GM18505 (cell line): ENCODE measurements around the gene BMS1.
"Not testable (repeated sequence)": the region's sequence is repeated elsewhere in the genome, so short reads cannot be mapped to it uniquely, and the experiment has no call there.

ENCODE experiments used
- ATAC-seq: cut with Tn5 transposase; IDR thresholded peaks from one replicate; pipeline ENCODE4 v1.9.1; 2021; ENCODE audit not compliant: unreplicated experiment
- POLR2A ChIP-seq: IDR thresholded peaks from 4 replicates; pipeline ENCODE4 v1.6.1; 2011; ENCODE audit warnings: borderline replicate concordance; ENCODE audit not compliant: insufficient read depth, insufficient read length; ENCODE audit errors: extremely low read depth

BMS1 gene

DNA sequence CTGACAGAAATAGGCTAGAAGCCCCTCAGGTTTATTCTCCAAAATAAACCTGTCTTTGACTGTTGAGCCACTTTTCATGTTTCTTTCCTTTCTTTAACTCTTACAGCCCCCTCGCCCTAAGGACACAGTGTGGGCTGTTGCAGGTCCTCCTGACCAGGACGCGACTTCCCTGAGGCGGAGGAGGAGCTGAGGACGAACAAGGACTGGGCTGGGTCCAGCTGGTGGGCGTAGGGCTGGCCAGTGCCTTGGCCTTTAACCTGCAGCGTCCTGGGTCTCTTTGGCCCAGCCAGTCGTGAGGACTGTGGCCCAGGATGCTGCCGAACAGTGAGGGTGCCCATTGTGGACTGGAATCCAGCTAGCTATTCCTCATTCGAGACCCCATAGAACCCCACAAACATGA lies 13.4 kb upstream of the BMS1 start:
- no peak for TF ChIP-seq POLR2A
- ATAC-seq = no peak

DNA sequence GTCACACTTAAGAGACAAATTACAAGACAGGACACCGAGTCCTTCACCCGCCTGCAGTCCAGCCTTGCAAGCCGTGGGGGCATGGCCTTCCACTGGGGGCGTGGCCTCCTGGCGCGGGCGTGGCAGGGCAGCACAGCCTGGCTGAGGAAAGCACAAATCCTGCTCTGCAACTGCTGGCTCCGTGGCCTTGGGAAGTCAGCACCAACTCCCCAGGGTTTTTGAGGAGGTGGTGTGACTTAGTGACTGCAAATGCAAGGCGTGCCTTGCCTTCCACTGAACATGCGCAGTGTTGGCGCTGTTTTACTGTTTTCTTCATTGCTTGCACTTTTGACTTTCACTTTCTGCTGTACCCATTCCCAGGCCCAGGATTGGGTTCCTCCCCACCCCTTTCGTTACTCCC lies 12.9 kb upstream of the BMS1 start:
- no peak for TF ChIP-seq POLR2A
- ATAC-seq = no peak

DNA sequence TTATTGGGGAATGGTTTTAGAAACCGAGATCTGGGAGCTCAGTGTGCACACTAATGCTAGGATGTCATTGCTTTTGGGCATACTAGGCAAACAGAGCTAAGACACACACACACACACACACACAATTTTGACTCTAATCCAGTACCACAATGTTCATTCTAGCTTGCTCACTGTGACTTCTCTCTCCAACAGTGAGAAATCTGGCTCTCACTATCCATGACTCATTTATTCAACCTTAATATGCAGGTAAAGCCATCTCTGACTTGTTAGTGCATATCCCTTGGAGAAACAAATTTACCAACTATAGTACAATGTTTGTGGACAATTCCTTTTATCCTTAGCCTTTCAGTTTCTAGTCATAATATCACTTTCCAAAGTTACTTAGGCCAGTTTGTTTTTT lies 5.9 kb upstream of the BMS1 start:
- TF ChIP-seq POLR2A = no peak
- no peak for ATAC-seq

DNA sequence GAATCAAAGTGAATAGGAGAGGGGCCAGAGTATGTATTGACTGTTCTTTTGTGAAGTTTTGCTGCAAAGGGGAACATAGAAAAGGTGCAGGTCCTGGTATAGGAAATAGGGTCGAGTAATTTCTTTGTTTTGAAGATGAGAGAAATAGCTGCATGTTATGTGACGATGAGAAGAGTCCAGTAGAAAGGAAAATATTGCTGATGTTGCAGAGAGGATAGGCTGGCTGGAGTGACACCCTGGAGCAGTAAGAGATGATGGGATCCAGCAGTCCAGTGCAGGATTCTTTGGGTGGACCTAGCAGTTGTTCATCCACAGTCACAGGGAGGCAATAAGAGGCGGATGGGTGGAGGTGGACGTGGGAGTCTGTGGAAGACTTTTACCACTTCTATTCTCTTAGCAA lies 2.1 kb upstream of the BMS1 start:
- ATAC-seq = no peak
- no peak for TF ChIP-seq POLR2A

DNA sequence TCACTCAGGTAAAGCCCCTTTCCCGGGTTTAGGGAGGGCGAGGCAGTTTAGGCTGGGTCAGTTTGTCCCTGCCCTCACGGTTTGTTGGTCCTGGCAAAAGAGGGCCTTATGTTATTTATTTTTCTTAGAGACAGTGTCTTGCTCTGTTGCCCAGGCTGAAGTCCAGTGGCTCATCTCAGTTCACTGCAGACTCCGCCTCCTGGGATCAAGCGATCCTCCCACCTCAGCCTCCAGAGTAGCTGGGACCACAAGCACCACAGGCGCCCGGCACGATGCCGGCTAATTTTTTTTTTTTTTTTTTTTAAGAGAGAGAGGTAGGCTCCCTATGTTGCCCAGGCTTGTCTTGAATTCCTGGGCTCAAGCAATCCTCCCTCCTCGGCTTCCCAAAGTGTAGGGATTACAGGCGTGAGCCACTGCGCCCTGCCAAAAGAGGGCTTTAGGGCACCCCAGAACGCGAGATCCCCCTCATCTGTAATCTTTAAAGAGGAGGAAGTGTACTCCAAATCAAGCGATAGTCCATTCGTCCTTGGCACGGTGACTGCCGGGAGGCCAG lies 626 bp upstream of the BMS1 start:
- no peak for ATAC-seq
- no peak for TF ChIP-seq POLR2A

DNA sequence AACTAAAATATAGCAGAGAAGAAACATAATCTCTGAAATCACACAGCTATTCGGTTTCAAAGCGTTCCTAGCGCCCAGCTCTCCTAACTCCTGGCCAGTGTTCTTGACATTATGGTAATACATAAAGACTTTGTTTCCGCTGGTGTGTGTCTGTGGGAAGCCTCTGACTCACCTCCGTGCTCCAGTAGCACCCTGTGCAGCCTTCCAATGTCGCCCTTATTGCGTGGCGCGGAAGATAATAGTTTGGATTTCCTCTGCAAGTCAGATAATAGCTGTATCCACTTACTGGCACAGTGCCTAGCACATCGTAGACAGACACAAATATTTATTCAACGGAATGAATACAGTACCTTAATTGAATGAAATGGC lies 570 bp downstream of the BMS1 start:
- peak; percentile 1 for ATAC-seq
- TF ChIP-seq POLR2A = no peak

DNA sequence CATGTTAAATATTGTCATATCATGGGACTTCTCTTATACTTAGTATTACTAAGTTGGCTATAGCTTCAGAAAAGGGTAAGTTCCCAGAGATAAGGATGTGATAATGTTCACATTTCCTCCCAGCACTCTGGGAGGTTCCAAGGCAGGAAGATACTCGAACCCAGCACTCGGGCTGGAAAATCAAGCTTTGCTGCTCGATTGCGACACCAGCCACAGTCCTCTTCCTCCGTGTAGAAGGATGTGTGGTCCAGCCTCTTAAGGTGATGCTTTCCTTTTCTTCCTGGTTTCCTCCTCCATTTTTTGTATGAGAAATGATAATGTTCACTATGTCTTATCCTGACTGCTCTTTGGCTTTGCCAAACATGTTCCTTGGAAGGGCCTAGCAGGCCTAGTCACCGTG lies 3.2 kb downstream of the BMS1 start:
- no peak for ATAC-seq
- no peak for TF ChIP-seq POLR2A

DNA sequence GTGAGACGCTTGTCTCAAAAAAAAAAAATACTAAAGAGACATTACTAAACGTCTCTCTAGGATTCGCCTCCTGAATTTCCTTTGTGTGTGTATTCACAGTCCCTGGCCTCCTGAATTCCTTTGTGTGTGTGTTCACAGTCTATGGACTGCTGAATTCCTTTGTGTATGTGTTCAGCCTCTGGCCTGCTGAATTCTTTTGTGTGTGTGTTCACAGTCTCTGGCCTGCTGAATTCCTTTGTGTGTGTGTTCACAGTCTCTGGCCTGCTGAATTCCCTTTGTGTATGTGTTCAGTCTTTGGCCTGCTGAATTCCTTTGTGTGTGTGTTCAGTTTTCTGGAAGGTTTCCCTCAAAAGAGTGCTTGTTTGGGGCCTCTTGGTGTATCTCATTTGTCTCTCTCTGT lies 8.2 kb downstream of the BMS1 start:
- no peak for TF ChIP-seq POLR2A
- ATAC-seq = no peak

DNA sequence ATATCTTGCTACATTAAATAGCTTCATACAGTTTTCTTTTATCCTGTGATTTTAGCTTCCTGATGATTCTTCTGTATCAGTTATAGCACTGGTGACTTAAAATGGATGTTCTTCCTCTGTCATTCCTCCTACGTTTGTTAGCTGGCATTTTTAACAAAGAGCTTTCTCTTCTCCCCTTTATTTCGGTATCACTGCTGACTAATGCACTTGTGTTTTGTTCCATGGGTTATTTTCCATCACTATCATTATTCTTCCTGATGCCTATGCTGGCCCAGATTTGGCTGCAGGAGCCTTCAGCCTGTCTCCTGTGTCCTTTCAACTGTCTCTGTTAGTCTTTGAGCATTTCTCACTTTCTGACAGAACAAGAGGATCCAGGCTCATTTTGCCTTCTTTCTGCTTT lies 13.1 kb downstream of the BMS1 start:
- no peak for ATAC-seq
- no peak for TF ChIP-seq POLR2A

DNA sequence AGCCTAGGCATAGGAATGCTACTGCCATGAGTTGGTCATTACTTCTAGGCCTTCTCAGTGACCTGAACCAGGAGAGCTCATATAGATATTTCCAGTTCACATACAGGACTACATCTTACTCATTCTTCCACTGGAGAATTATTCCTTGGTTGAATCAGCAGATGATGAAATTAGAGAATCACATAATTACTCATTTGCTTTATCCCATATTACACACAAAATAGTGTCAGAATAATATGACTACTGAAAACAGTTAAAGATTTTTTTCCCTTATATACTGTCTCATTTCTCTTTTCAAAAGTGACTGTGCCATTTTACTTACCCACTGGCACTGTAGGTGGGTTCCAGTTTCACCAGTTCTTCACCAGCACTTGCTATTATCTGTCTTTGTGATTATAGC lies 18.5 kb downstream of the BMS1 start:
- ATAC-seq = no peak
- no peak for TF ChIP-seq POLR2A

DNA sequence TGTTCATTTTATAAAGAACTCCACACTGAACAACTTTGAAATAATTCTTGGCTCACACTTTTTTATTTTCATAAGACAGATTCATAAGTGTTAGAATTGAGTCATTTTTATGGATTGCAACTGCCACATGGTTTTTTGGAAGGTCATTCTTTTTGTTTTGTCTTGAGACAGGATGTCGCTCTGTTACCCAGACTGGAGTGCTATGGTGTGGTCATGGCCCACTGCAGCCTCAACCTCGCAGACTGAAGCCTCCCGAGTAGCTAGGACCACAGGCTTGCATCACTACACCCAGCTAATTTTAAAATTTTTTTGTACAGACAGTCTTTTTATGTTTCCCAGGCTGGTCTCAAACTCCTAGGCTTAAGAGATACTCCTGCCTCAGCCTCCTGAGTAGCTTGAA lies 20.3 kb downstream of the BMS1 start:
- TF ChIP-seq POLR2A = no peak
- no peak for ATAC-seq

DNA sequence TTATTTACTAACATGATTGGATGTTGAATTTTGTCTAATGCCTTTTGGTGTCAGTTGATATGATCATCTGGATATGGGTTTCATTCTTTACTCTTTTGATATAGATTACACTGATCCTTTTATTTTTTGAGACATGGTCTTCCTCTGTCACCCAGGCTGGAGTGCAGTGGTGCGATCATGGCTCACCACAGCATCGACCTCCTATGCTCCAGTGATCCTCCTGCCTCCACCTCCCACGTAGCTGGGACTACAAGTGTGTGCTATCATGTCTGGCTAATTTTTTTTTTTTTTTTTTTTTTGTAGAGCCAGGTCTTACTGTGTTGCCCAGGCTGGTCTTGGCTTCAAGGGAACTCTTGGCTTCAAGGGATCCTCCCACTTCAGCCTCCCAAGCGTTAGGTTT lies 27.1 kb downstream of the BMS1 start:
- no peak for TF ChIP-seq POLR2A
- peak; percentile 75 for ATAC-seq

DNA sequence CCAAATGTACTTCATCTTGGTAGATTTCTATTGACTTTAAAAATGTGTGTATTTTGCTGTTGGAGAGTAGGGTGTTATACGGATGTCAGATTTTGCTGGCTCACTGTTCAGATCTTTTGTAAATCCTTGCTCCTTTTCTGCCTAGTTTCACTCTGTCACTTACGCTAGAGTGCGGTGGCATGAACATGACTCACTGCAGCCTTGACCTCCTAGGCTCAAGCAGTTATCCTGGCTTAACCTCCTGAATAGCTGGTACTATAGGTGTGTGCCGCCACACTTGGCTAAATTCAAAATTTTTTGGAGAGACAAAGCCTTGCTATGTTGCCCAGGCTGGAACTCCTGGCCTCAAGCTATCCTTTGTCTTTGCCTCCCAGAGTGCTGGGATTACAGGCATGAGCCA lies 29.4 kb downstream of the BMS1 start:
- no peak for ATAC-seq
- TF ChIP-seq POLR2A = no peak

DNA sequence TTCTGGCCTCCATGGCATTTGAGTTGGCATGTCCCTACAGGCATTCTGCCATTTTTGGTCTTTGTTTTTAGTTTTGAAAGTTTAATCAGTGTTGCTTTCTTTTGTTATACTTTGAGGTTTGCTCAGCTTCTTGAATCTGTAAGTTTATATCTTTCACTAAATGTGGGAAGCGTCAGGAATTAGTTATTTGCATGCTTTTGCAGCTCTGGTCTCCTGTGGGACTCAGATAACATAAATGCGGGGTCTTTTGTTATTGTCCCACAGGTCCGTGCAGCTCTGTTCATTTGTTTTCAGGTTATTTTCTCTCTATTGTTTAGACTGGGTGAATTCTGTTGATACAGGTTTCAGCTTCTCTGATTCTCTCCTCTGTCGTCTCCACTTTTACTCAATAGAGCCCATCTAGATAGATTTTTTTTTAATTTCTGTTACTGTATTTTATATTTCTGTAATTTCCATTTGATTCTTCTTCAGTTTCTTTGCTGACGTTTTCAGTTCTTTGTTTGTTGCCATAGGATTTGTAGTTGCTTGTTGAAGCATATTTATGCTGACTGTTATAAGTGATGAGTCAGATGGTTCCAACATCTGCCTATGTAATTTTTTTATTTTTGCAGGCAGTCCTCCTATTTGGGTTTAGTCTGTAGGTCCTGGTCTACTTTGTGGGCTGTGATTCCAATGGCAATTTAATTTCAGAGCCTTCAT lies 31.5 kb downstream of the BMS1 start:
- not testable (repeated sequence) for ATAC-seq

DNA sequence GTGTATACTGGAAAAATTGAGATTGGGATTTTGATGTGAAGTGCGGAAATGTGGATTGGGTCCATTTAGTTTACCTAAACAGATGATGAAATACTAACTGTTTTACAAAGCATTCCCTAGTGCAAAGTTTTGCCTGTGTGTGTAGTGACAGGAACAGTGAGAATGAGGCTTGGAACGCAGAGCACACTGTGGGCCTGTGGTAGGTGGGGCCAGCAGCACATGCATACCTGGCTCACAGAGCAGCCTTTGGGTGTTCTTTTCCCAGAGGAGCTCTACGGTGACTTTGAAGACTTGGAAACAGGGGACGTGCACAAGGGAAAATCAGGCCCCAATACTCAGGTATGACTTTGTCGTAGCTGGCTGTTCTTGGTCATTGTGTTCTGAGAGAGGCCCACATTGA lies 33.7 kb downstream of the BMS1 start:
- ATAC-seq = not testable (repeated sequence)
